NB4 (cell line): ENCODE results near the gene ARHGAP22.

ENCODE experiments used
- POLR2A ChIP-seq: IDR thresholded peaks from 2 replicates; pipeline ENCODE4 v1.6.1; 2011; ENCODE audit warnings: mild to moderate bottlenecking; ENCODE audit not compliant: insufficient read length; ENCODE audit errors: extremely low read depth
- TF ChIP-seq, protein P1 (sequence below): IDR thresholded peaks from one replicate; pipeline ENCODE4 v1.5.1; 2012; ENCODE audit warnings: low read depth, low read length

DNA sequence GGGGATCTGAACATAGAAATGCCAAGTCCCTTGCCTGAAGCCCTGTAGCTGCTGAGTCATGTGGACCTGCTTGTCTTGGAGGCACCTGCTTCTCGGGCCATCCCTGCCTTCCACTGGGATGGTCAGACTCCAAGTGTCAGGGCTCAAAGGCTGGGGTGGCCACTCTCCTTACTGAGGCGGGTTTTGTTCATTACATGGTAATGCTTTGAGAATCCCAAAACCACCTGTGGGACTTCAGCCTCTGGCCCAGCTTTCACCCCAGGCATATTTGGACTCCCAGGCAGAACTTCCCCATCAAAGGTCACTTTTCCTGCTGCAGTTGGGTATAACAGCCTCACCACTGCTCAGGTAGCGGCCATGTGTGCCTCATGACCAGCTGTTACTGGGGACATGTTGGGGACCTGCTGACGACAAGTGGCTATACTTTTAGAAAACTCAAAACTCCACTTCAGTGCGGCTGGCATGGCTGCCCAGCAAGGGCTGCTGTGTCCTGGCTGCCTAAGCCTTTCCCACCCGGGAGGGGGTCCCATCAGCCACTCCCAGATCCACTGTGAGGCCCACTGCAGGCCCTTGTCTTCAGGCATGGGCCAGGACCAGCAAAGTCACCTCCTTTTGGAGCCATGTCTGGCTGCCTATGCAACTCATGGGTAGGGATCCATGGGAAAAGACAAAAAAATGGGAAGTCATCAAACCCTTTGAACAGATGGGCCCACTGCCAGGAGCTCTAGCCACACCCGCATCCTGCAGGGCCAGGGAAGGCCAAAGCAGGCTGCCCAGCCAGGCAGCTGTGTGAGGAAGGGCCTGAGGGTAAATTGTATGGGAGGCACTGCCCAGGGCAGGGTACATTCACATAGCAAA is 96.7 kb downstream of the ARHGAP22 start:
- TF ChIP-seq, protein P1, sequence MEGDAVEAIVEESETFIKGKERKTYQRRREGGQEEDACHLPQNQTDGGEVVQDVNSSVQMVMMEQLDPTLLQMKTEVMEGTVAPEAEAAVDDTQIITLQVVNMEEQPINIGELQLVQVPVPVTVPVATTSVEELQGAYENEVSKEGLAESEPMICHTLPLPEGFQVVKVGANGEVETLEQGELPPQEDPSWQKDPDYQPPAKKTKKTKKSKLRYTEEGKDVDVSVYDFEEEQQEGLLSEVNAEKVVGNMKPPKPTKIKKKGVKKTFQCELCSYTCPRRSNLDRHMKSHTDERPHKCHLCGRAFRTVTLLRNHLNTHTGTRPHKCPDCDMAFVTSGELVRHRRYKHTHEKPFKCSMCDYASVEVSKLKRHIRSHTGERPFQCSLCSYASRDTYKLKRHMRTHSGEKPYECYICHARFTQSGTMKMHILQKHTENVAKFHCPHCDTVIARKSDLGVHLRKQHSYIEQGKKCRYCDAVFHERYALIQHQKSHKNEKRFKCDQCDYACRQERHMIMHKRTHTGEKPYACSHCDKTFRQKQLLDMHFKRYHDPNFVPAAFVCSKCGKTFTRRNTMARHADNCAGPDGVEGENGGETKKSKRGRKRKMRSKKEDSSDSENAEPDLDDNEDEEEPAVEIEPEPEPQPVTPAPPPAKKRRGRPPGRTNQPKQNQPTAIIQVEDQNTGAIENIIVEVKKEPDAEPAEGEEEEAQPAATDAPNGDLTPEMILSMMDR, result no peak
- no peak for TF ChIP-seq POLR2A
